Measurements from ENCODE around the gene SLC6A19.

Gene SLC6A19

DNA sequence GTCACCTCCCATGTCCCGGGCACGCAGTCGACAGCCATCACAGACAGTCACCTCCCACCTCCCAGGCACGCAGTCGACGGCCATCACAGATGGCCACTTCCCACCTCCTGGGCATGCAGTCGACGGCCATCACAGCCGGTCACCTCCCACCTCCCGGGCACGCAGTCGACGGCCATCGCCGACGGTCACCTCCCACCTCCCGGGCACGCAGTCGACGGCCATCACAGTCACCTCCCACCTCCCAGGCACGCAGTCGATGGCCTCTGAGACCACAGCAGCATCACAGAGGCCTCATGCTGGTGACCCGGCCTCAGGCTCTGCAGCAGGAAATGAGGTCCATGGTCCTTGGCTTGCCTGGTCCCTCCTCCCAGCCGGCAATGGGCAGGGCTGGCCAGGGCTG, 5.5 kb upstream of the SLC6A19 start:
- no peak for DNase-seq (ENCODE audit: low spot score)

GRCh38 chr5:1196562-1196961, 4.8 kb upstream of the SLC6A19 start:
- no peak for DNase-seq (ENCODE audit: low spot score)

- DNase-seq (ENCODE audit: low spot score), result no peak
These were observed 3.3 kb upstream of the SLC6A19 start for GRCh38 chr5:1197876-1198666.

DNA sequence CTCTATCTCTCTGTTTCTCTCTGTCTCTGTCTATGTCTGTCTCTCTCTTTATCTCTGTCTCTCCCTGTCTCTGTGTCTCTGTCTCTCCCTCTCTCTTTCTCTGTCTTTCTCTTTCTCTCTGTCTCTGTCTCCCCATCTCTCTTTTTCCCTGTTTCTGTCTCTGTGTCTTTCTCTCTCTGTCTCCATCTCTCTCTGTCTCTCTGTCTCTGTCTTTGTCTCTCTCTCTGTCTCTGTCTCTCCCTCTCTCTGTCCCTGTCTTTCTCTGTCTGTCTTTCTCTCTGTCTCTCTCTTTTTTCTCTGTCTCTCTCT, 2.1 kb upstream of the SLC6A19 start:
- no peak for DNase-seq (ENCODE audit: low spot score)

- DNase-seq (ENCODE audit: low spot score), result peak; percentile 23
These were observed 1.5 kb upstream of the SLC6A19 start for GRCh38 chr5:1199649-1200494.

DNA sequence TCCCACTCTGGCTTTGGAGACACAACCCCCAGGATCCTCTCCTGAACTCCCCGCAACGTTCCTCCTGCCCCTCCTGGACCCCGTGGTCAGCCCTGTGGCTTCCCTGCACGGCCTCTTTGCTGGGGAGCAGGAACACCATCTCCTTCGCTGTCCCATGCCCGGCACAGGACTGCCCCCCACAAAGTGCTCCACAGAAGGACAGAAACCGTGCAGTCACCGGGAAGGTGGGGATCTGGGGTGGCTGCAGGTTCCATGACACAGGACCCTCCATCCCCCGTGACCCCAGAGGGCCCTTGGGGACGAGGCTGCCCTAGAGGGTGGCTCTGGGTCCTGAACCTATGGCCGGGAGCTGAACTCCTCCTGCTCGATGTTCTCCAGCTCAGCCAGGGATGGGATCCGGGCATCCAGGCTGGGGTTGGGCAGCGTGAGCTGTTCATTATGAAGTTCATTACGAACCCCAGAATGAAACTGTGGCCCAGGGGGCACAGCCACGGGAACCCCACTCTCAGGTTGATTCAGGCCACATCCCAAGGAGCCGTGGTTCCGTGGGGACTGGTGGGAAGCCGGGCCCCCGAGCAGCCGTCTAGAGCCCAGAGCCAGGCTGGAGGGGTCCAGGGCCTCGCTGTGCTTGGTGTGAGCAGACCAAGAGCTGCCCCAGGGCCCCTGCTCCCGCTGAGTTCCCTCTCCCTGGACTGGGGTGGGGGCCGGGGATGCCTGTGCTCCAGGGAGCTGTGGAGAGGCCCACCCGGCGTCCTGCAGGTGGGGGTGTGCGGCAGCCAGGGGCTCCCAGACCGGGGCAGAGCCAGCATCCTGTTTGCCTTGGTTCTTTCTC, 684 bp upstream of the SLC6A19 start:
- no peak for DNase-seq (ENCODE audit: low spot score)

GRCh38 chr5:1202026-1202797, 817 bp downstream of the SLC6A19 start:
- no peak for DNase-seq (ENCODE audit: low spot score)

DNA sequence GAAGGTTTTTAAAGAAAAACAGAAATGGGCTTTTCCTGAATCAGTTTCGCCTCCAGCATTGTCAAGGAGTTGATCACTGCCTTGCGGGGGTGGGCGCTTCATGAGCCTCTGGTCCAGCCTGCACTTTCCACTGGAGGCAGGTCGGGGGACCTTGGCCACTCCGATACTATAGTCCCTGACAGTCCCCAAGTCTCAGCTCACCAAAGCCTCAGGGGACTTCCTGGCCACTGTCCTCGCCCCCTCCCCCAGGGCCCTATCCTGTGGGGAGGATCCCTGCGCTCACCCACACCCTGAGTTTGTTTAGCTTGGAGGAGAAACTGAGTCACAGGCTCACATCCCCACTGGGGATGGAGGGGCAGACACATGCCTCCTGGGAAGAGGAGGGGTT, 1.4 kb downstream of the SLC6A19 start:
- DNase-seq (ENCODE audit: low spot score), result no peak

DNA sequence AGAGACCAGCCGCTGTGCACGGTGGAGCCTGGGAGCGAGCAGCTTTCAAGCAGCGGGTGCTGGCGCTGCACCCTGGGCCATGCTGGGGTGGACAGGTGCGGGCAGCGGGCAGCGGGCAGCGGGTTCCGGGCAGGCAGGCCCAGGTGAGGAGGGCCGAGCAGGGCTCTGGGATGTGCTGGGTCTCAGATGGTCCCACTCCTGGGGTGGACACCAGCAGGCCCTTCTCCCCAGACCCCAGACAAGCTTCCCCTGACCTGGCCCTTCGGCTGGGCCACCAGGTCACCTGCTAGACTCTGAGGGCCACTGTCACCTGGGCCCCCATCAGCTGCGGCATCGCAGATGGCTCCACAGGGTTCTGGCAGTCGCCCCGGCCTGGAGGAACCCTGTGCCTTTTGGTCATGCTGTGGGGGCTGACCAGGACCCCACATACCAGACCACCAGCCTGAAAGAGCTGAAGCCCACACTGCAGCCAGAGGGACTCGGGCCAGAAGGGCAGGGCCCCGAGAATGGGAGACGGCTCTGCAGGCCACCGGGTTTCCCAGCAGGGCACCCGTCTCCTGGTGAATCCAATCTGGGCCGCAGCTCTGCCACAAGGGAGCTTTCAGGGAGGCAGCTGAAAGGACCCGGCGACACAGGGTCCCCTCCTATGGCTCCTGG, 2.0 kb downstream of the SLC6A19 start:
- DNase-seq (ENCODE audit: low spot score), result no peak

DNA sequence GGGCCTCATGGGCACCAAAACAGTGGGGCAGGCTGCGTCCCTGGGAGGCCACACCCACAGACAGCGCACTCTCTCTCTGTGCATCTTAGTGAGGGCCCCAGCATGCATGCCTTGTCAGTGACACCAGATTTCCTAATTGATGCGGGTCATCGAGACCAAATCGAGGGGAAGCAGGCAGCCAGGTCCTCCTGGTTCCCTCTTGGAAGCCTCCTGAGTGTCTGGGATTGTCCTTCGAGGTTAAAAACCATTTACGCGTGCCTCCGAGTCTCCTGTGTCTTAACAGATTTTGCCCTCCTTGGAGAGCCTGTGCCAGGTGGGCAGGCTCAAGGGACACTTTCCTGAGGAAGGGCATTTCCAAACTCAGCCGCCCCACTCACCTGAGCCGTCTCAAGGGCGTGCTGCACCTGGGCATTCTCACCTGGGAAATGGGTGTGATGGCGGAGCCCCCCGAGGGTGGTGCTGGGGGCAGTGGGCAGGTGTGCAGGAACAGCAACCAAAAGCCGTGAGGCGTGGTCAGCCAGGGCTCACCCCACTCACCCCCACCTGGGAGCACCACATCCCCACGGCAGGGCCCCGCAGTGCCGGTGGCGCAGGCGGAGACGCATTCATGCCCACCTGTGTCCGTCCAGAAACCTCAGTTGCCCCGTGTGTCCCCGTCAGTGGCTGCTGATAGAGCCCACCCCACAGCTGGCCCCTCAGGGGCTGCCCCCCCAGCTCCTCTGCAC, 2.7 kb downstream of the SLC6A19 start:
- DNase-seq (ENCODE audit: low spot score), result no peak

DNA sequence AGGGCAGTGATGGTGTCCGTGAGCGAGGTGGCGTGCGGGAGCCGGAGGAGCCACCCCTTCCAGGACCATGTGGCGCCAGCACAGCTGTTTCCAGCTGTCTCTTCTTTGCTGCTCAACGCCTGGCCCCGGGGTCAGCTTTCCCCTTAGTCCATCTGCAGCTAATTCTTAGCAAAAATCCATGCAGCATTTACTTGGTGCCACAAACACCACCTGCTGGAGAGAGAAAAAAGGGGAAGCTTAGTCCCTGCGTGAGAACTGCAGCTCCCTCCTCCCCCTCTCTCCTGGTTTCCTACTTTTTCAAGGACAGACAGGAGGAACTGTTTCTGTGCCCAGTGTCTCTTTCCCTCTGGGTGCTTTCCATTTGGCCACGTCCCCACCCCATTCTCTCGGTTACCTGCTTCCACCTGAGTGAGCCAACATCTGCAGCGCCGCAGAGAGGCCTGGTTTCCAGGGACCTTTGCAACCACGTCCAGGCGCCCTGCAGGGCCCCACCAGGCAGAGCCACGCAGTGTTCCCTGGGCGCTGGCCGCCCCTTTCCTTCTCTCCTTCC, 3.4 kb downstream of the SLC6A19 start:
- peak; percentile 66 for DNase-seq (ENCODE audit: low spot score)

DNA sequence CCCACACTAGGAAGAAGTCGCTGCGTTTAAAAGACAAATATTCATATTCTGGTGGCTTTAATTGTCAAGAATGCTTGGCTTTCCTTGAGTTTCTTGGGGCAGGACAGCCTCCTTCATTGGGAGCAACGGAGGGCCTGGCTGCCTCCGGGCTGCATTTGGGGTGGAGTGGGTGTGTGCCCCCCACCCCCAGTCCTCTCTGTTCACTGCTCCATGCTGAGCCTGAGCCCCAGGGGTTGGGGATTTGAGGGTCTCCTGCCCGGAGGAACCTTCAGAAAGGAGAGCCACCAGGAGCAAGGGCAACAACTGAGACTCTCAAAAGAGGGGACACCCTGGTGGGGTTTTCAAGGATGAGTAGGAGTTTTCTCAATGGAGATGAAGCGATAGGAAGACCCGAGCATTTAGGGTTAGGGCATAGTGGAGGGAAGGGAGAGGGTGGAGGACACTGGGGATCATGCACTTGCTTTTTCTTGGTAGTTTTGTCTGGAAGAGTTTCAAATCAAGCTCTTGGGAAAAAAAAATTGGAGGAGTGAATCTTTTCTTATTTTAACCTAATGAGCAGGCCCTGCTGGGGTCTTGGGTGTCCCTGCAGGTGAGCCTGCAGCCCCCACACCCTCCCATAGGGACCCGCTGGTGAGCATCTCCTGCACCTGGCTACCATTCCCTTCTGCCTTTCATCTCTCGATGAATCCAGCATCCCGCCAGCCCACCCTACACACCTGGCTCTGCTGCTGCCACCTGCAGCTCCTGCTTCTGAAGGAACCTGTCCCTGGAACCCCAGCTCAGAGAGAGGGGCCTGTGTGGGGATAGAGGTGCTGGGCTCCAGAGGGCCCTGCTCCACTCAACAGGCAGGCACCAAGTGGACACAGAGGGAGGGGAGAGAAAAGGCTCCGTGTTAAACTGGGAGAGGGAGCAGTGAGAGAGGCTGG, 4.1 kb downstream of the SLC6A19 start:
- DNase-seq (ENCODE audit: low spot score), result no peak

GRCh38 chr5:1206521-1207412, 5.4 kb downstream of the SLC6A19 start:
- no peak for DNase-seq (ENCODE audit: low spot score)

- peak; percentile 85 for DNase-seq (ENCODE audit: low spot score)
These were observed 6.2 kb downstream of the SLC6A19 start for GRCh38 chr5:1207555-1207954.

DNA sequence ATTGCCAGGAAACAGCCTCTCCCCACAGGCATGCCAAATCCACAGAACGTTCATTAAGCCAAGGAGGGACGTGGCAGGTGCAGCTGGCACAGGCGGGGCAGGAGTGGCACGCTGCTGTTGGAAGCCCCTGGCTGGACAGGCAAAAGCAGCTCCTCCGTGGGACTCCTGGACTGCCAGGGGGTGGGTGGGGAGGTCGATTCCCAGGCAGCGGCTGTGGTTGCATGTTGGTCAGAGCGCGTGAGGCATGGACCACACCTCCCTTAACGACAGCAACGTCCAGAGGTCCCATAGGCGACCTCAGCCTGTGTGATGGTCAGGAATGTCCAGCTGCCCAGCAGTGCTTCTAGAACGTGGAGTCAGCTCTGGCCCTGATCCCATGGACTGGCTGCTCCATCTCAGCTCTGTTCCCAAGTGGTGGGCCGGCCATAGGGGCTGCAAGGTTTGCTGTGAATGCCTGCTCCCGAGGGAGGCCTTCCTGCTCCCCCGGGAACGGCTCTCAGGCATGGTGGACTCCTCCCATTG, 6.9 kb downstream of the SLC6A19 start:
- DNase-seq (ENCODE audit: low spot score), result peak; percentile 31

- no peak for DNase-seq (ENCODE audit: low spot score)
These were observed 7.5 kb downstream of the SLC6A19 start for GRCh38 chr5:1208743-1209488.

DNA sequence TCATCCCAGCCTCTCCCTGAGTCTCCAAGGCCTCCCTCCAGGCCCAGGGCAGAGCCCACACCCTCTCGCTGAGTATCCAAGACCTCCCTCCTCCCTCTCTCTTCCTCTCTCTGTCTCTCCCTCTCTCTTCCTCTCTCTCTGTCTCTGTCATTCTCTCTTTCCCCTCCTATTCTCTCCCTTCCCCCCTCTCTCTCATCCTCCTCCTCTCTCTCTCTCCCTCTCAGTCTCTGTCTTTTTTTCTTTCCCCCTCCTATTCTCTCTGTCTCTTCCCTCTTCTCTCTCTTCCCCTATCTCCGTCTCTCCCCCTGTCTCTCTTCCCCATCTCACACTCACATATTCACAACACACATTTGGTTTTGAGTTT, 8.1 kb downstream of the SLC6A19 start:
- DNase-seq (ENCODE audit: low spot score), result no peak
